Progenitor cell of endocrine pancreas (in vitro differentiated cells): Measurements from ENCODE around the gene LYRM2. TPM values are rescaled to one million over a fixed set of nuclear protein-coding genes. Genes with fewer than 3 reads are reported as not detected.

Experiments
- DNase-seq: peaks from one replicate; pipeline ENCODE4 v3.0.0; 2021; ENCODE audit warnings: low spot score; ENCODE audit not compliant: unreplicated experiment
- H3K27ac Mint-ChIP-seq: 2 replicates; pipeline ENCODE4 v1.8.0; 2021; ENCODE audit warnings: mild to moderate bottlenecking, moderate library complexity, mixed read lengths
- H3K27me3 Mint-ChIP-seq: 2 replicates; pipeline ENCODE4 v1.8.0; 2021; ENCODE audit warnings: mixed read lengths
- H3K36me3 Mint-ChIP-seq: 2 replicates; pipeline ENCODE4 v1.8.0; 2022; ENCODE audit warnings: mixed read lengths; ENCODE audit not compliant: insufficient read depth
- H3K4me1 Mint-ChIP-seq: 2 replicates; pipeline ENCODE4 v1.8.0; 2021; ENCODE audit warnings: low read depth, mixed read lengths
- H3K4me3 Mint-ChIP-seq: 2 replicates; pipeline ENCODE4 v1.8.0; 2021; ENCODE audit warnings: low read depth, mild to moderate bottlenecking, moderate library complexity, mixed read lengths
- H3K9me3 Mint-ChIP-seq: 2 replicates; pipeline ENCODE4 v1.8.0; 2021; ENCODE audit warnings: low read depth, mixed read lengths
- total RNA-seq: library from RNA; stranded (reverse); gene quantifications from 2 replicates; pipeline ENCODE4 v1.2.1, GENCODE V29; 2021
- TF ChIP-seq, protein P1 (sequence below): fragments of 200-600 bp; sonication (generic); IDR thresholded peaks from one replicate; pipeline ENCODE4 v1.5.0; 2021; ENCODE audit warnings: antibody characterized with exemption, mild to moderate bottlenecking; ENCODE audit not compliant: unreplicated experiment

LYRM2 gene
- total RNA-seq, 1 donor from 2014 or later = 46.5 TPM

DNA sequence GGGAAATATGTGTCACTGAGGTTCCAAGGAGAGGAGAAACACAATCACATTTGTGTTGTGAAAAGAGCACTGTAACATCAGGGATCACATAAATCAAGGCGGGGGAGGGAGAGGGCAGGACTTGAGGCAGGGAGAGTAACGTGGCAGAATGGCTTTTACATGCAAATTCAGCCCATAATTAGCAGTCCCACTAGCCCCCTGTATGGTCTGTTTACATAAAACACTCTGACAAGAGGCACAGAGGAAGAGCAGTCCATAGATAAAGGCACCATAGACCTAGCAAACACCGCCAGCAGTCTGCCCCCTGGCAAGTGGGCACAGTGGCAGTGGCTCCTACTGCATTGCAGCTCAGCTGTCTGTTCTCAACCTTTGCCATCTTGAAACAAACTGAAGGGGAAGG lies 82.7 kb downstream of the LYRM2 start:
- peaks cover 11% of the 10 kb centered on the region for H3K9me3 Mint-ChIP-seq
- no peaks in the 10 kb centered on the region for H3K27me3 Mint-ChIP-seq
- no peak overlapping the region for H3K27ac Mint-ChIP-seq
- H3K4me3 Mint-ChIP-seq = no peak overlapping the region
- peaks cover 6% of the 10 kb centered on the region for H3K36me3 Mint-ChIP-seq
- TF ChIP-seq, protein P1, sequence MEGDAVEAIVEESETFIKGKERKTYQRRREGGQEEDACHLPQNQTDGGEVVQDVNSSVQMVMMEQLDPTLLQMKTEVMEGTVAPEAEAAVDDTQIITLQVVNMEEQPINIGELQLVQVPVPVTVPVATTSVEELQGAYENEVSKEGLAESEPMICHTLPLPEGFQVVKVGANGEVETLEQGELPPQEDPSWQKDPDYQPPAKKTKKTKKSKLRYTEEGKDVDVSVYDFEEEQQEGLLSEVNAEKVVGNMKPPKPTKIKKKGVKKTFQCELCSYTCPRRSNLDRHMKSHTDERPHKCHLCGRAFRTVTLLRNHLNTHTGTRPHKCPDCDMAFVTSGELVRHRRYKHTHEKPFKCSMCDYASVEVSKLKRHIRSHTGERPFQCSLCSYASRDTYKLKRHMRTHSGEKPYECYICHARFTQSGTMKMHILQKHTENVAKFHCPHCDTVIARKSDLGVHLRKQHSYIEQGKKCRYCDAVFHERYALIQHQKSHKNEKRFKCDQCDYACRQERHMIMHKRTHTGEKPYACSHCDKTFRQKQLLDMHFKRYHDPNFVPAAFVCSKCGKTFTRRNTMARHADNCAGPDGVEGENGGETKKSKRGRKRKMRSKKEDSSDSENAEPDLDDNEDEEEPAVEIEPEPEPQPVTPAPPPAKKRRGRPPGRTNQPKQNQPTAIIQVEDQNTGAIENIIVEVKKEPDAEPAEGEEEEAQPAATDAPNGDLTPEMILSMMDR = no peak
- no peaks in the 10 kb centered on the region for H3K4me1 Mint-ChIP-seq
- DNase-seq = no peak

DNA sequence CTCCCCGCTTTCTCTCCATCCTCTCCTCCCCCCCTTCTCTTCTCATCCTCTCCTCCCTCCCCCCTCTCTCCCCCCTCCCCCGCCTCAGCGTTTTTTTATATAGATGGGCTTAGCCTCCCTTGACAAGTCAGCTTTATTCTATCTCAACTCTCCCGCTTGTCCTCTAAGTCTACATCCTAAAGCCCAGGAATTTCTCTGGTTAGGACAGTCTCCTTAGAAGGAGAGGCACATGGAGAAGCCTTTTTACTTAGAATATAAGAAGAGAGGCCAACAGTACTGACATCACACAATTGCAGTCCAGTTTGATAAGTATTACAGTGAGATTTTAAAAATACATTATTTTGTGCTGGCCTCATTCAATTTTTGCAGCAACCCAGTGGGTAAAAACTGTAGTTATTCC lies 83.5 kb downstream of the LYRM2 start:
- H3K9me3 Mint-ChIP-seq = peaks cover 11% of the 10 kb centered on the region
- no peak for DNase-seq
- H3K4me3 Mint-ChIP-seq = no peak overlapping the region

DNA sequence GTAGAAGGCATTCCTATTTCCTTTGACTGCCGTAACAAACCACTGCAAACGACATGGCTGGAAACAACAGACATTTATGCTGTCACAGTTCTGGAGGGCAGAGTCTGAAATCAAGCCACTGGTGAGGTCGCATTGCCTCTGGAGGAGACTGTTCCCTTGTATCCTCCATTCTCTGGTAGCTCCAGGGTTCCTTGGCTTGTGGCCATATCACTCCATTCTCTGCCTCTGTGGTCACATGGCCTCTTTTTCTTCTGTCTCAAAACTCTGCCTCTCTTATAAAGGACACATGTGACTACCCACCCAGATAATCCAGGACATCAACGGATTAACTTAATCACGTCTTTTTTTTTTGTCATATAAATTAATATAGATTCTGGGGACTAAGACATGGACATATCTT lies 84.4 kb downstream of the LYRM2 start:
- Mint-ChIP-seq H3K4me3 (no peak overlapping the region), H3K27me3 (no peaks in the 10 kb centered on the region), H3K4me1 (no peaks in the 10 kb centered on the region), H3K27ac (no peak overlapping the region), H3K36me3 (peaks cover 6% of the 10 kb centered on the region), H3K9me3 (peaks cover 11% of the 10 kb centered on the region)
- TF ChIP-seq, protein P1 = no peak
- DNase-seq = no peak

More for the DNA sequence above, 83.5 kb downstream of the LYRM2 start:
- no peak overlapping the region for H3K27ac Mint-ChIP-seq
- H3K4me1 Mint-ChIP-seq = no peaks in the 10 kb centered on the region
- H3K27me3 Mint-ChIP-seq = no peaks in the 10 kb centered on the region
- TF ChIP-seq, protein P1 = no peak
- peaks cover 6% of the 10 kb centered on the region for H3K36me3 Mint-ChIP-seq

DNA sequence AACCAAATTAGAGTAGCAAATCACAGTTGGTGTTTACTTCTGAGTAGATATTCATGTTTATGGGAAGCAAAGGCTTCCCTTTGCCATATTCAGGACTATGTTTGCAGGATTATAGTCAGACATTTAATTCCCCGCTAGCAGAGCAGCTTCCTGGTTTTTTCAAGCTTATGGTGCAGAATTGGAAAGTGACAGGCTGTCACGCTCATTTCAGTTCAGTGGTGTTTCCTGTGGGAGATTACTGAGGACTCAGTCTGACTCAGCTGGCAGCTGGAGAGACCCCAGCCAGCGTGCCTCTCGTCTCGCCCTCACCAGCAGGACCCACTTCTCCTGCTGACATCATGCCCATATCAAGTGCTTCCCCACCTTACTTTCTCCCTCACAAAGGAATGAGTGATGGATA lies 85.1 kb downstream of the LYRM2 start:
- Mint-ChIP-seq H3K36me3 (peaks cover 6% of the 10 kb centered on the region), H3K27me3 (no peaks in the 10 kb centered on the region), H3K9me3 (peaks cover 11% of the 10 kb centered on the region), H3K4me1 (no peaks in the 10 kb centered on the region), H3K27ac (no peak overlapping the region), H3K4me3 (no peak overlapping the region)
- TF ChIP-seq, protein P1 = no peak
- DNase-seq = no peak

DNA sequence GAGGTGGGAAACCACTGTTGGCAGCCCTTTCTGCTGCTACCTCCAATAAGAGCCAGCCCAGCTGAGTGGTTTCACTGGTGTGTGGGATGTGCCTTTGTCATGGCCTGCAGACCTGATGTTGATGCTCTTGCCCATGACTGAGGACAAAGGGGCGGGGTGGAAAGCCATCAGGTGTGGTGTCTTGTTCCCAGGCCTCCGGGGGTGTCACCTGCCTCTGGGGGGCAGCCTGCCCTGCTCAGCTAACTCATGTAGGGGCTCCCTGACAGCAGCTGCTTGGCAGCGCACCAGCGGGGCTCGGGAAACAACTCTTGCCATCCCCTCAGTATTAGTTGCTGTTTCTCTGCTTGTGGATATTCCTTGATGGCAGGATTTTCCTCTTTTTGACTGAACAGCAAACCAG lies 91.3 kb downstream of the LYRM2 start:
- TF ChIP-seq, protein P1 = no peak
- Mint-ChIP-seq H3K36me3 (no peaks in the 10 kb centered on the region), H3K27ac (no peak overlapping the region), H3K4me3 (no peak overlapping the region), H3K27me3 (no peaks in the 10 kb centered on the region), H3K4me1 (peaks cover 14% of the 10 kb centered on the region), H3K9me3 (no peaks in the 10 kb centered on the region)
- DNase-seq = no peak
